K562 treated with DMSO at 1 percent for 24 hours (cell line): ENCODE data around the gene GYPA. TPM values are rescaled to one million over a fixed set of nuclear protein-coding genes. Genes with fewer than 3 reads are reported as not detected.

Source experiments
- total RNA-seq: library from RNA; unstranded; fragments of 300-600 nt; gene quantifications from 2 replicates; pipeline ENCODE4 v1.2.3, GENCODE V29; 2022; ENCODE audit warnings: low read depth; ENCODE audit not compliant: insufficient read depth

The GYPA gene
- 9.4 and 11.3 TPM in 2 replicates for total RNA-seq

GRCh38 chr4:144140594-144141295, at the start of gene GYPA:
Gene GYPA, minus strand, starts transcription at chr4:144140718. Its CDS starts 83 bp downstream, at chr4:144140635.

Other genes with a start within 250 kb of the GYPA start
- 6.1 and 7.6 TPM in 2 replicates for gene GYPE, start 235.2 kb downstream of the GYPA start, total RNA-seq
- gene GYPB, start 121.3 kb downstream of the GYPA start, total RNA-seq = 23.1 and 27.2 TPM in 2 replicates